ENCODE results near the gene RXFP1.

The RXFP1 gene

GRCh38 chr4:158540125-158540907, 18.6 kb downstream of the RXFP1 start:
- DNase-seq (ENCODE audit: low read depth): peak; percentile 95
- no peak overlapping the region for H3K4me3 ChIP-seq (ENCODE audit: low read length)
- TF ChIP-seq CTCF (IDR thresholded peaks at IDR 0.05; ENCODE audit: insufficient read depth, low read depth, low read length, missing control alignments): no peak

GRCh38 chr4:158541506-158541905, 19.8 kb downstream of the RXFP1 start:
- TF ChIP-seq CTCF (IDR thresholded peaks at IDR 0.05; ENCODE audit: insufficient read depth, low read depth, low read length, missing control alignments): no peak
- no peak overlapping the region for H3K4me3 ChIP-seq (ENCODE audit: low read length)
- no peak for DNase-seq (ENCODE audit: low read depth)

GRCh38 chr4:158543191-158543590, 21.5 kb downstream of the RXFP1 start:
- no peak for DNase-seq (ENCODE audit: low read depth)
- TF ChIP-seq CTCF (IDR thresholded peaks at IDR 0.05; ENCODE audit: insufficient read depth, low read depth, low read length, missing control alignments): no peak
- no peak overlapping the region for H3K4me3 ChIP-seq (ENCODE audit: low read length)

- DNase-seq (ENCODE audit: low read depth): no peak
- no peak overlapping the region for H3K4me3 ChIP-seq (ENCODE audit: low read length)
- TF ChIP-seq CTCF (IDR thresholded peaks at IDR 0.05; ENCODE audit: insufficient read depth, low read depth, low read length, missing control alignments): no peak
These were observed 22.5 kb downstream of the RXFP1 start for GRCh38 chr4:158544141-158544540.

GRCh38 chr4:158553364-158553763, 31.7 kb downstream of the RXFP1 start:
- no peak for TF ChIP-seq CTCF (IDR thresholded peaks at IDR 0.05; ENCODE audit: insufficient read depth, low read depth, low read length, missing control alignments)
- no peak for DNase-seq (ENCODE audit: low read depth)

GRCh38 chr4:158560284-158560683, 38.6 kb downstream of the RXFP1 start:
- DNase-seq (ENCODE audit: low read depth): no peak
- H3K4me3 ChIP-seq (ENCODE audit: low read length): no peak overlapping the region
- TF ChIP-seq CTCF (IDR thresholded peaks at IDR 0.05; ENCODE audit: insufficient read depth, low read depth, low read length, missing control alignments): no peak

More at GRCh38 chr4:158553364-158553763, 31.7 kb downstream of the RXFP1 start:
- no peak overlapping the region for H3K4me3 ChIP-seq (ENCODE audit: low read length)

GRCh38 chr4:158566860-158567259, 45.2 kb downstream of the RXFP1 start:
- no peak overlapping the region for H3K4me3 ChIP-seq (ENCODE audit: low read length)
- no peak for TF ChIP-seq CTCF (IDR thresholded peaks at IDR 0.05; ENCODE audit: insufficient read depth, low read depth, low read length, missing control alignments)
- DNase-seq (ENCODE audit: low read depth): no peak

Measured in epithelial cell of esophagus (primary cell).